ENCODE measurements around the gene TMEM145. TPM values are rescaled to one million over a fixed set of nuclear protein-coding genes. Genes with fewer than 3 reads are reported as not detected.

Gene TMEM145
- total RNA-seq, 1 donor from 2014 or later = not detected

DNA sequence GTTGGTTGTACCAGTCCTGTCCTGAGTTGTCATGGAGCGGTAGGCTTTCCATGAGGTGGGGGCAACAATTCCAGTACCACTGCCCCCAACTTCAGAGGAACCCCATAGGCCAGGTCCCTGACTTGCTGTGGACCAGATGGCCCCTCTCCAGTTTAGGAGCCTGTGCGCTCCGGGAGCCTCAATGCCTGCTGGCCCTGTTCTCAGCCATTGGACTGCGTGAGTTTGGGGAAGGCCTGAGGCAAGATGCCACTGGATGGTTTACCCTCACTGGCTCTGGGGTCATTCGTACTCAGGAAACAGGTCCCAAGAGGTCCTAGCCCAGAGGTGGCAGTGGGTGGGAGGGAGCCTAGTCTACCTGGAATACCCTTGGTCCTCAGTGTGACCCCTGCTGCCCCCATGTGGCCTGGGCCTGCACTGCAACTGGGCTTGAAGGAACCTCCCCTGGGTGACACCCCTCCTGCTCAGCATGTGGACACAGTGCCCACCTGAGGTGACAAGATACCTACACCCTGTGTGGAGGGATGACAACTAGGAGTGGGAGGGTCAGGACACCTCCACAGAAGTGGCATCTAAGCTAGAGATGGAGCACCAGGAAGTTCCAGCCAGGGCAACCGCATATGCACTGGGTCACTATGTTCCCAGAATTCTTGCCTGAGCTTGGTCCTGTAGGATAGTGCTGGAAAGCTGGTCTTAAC is 17.1 kb upstream of the TMEM145 start:
- intact Hi-C loops (cut with DNase I) = no loop called here
- ATAC-seq = peak; percentile 87
- Histone ChIP-seq H3K9me3 (no peaks in the 10 kb centered on the region), H3K27ac (no peak overlapping the region), H3K36me3 (peaks cover 44% of the 10 kb centered on the region), H3K4me1 (no peaks in the 10 kb centered on the region), H3K27me3 (ENCODE audit: low read depth) (no peaks in the 10 kb centered on the region), H3K4me3 (no peak overlapping the region)
- TF ChIP-seq, protein P1, sequence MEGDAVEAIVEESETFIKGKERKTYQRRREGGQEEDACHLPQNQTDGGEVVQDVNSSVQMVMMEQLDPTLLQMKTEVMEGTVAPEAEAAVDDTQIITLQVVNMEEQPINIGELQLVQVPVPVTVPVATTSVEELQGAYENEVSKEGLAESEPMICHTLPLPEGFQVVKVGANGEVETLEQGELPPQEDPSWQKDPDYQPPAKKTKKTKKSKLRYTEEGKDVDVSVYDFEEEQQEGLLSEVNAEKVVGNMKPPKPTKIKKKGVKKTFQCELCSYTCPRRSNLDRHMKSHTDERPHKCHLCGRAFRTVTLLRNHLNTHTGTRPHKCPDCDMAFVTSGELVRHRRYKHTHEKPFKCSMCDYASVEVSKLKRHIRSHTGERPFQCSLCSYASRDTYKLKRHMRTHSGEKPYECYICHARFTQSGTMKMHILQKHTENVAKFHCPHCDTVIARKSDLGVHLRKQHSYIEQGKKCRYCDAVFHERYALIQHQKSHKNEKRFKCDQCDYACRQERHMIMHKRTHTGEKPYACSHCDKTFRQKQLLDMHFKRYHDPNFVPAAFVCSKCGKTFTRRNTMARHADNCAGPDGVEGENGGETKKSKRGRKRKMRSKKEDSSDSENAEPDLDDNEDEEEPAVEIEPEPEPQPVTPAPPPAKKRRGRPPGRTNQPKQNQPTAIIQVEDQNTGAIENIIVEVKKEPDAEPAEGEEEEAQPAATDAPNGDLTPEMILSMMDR (IDR thresholded peaks at IDR 0.05) = peak; percentile 97
- peak; percentile 86 for DNase-seq

GRCh38 chr19:42297039-42297438 is 16.1 kb upstream of the TMEM145 start:
- no peak overlapping the region for H3K27ac ChIP-seq
- no peaks in the 10 kb centered on the region for H3K27me3 ChIP-seq (ENCODE audit: low read depth)
- intact Hi-C loops (cut with DNase I) = no loop called here
- ATAC-seq (no peak), DNase-seq (no peak)
- peaks cover 8% of the 10 kb centered on the region for H3K4me1 ChIP-seq
- H3K9me3 ChIP-seq = no peaks in the 10 kb centered on the region
- TF ChIP-seq, protein P1 (IDR thresholded peaks at IDR 0.05) = no peak
- H3K4me3 ChIP-seq = no peak overlapping the region
- peaks cover 34% of the 10 kb centered on the region for H3K36me3 ChIP-seq

DNA sequence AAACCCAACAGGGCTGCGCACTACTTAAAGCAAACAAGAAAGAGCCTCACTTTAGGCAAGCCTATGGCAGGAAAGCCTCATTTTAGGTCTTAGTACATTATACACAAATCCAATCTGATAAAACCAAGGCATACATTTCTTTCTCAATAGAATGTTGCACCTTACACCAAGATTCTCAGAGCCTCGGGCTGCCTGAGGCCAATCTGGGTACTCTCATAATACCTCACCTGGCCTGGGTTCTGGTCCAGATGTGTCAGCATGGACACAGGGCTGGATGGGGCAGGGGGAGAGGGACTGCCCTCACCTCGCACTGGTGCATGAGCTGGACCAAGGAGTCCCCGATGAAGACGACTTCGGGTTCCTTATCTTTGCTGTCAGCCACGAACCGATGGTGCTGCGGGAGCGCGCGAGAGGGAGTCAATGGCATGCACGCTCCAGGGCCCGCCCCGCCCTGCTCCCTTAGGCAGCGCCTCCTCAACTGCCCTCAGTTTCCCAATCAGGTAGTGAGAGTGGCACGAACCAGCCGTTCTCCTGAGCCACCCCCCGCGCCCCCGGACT is 11.4 kb upstream of the TMEM145 start, which contains the start of gene PRR19:
Gene PRR19, plus strand, starts transcription at position 487 of the 558 bp plus-strand sequence. CDS start 7,453 bp downstream, outside the sequence.
- H3K36me3 ChIP-seq = no peaks in the 10 kb centered on the region
- intact Hi-C loops (cut with DNase I) = no loop called here
- peak within 1 kb of the TSS; percentile 9 for H3K27ac ChIP-seq
- DNase-seq (no peak), ATAC-seq (peak; percentile 41 to 43)
- TF ChIP-seq, protein P1 (IDR thresholded peaks at IDR 0.05) = no peak
- no peaks in the 10 kb centered on the region for H3K27me3 ChIP-seq (ENCODE audit: low read depth)
- no peaks in the 10 kb centered on the region for H3K9me3 ChIP-seq
- H3K4me3 ChIP-seq = peak within 1 kb of the TSS; percentile 65
- H3K4me1 ChIP-seq = peaks cover 14% of the 10 kb centered on the region

DNA sequence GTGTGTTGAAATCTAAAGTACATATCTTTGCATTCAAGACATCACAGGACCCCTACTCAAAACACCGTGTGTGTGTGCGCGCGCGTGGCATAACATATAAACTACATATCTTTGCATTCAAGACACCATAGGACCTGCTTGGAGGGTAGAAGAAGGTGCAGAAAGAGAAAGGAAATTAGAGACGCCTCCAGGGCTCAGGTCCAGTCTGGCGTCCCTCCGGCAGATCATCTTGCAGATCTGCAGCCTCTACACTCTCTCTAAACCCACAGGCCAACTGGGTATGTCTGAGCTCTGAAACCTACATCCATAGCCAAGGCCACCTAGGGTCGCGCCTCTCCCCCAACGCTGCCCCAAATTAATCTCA is 10.0 kb upstream of the TMEM145 start:
- ATAC-seq (no peak), DNase-seq (no peak)
- Histone ChIP-seq H3K36me3 (no peaks in the 10 kb centered on the region), H3K4me1 (peaks cover 14% of the 10 kb centered on the region), H3K27me3 (ENCODE audit: low read depth) (no peaks in the 10 kb centered on the region), H3K27ac (no peak overlapping the region), H3K9me3 (no peaks in the 10 kb centered on the region), H3K4me3 (peak overlapping the region; percentile 65)
- intact Hi-C loops (cut with DNase I) = no loop called here
- TF ChIP-seq, protein P1 (IDR thresholded peaks at IDR 0.05) = no peak

DNA sequence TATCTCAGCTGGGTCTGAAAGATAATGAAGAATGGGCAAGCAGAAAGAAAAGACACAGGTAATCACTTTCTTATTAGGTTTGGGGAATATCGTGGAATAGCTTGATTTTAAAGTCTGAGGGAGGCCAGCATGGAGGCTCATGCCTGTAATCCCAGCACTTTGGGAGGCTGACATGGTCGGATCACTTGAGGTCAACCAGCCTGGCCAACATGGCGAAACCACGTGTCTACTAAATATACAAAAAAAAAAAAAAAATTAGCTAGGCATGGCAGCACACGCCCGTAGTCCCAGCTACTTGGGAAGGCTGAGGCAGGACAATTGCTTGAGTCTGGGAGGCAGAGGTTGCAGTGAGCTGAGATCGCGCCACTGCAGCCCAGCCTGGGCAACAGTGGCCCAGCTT is 9.2 kb upstream of the TMEM145 start:
- ATAC-seq (no peak), DNase-seq (no peak)
- H3K27me3 ChIP-seq (ENCODE audit: low read depth) = no peaks in the 10 kb centered on the region
- H3K4me3 ChIP-seq = no peak overlapping the region
- peaks cover 14% of the 10 kb centered on the region for H3K4me1 ChIP-seq
- intact Hi-C loops (cut with DNase I) = no loop called here
- no peaks in the 10 kb centered on the region for H3K36me3 ChIP-seq
- TF ChIP-seq, protein P1 (IDR thresholded peaks at IDR 0.05) = no peak
- H3K9me3 ChIP-seq = no peaks in the 10 kb centered on the region
- no peak overlapping the region for H3K27ac ChIP-seq
